Suppressor macrophage treated with lipopolysaccharide for 1 hour (primary cell): ENCODE data around the gene PLXNA3.

Source experiments
- DNase-seq, 3 donors: peaks; one replicate each; pipeline ENCODE4 v3.0.0-alpha.2; 2020 to 2022

PLXNA3 gene

DNA sequence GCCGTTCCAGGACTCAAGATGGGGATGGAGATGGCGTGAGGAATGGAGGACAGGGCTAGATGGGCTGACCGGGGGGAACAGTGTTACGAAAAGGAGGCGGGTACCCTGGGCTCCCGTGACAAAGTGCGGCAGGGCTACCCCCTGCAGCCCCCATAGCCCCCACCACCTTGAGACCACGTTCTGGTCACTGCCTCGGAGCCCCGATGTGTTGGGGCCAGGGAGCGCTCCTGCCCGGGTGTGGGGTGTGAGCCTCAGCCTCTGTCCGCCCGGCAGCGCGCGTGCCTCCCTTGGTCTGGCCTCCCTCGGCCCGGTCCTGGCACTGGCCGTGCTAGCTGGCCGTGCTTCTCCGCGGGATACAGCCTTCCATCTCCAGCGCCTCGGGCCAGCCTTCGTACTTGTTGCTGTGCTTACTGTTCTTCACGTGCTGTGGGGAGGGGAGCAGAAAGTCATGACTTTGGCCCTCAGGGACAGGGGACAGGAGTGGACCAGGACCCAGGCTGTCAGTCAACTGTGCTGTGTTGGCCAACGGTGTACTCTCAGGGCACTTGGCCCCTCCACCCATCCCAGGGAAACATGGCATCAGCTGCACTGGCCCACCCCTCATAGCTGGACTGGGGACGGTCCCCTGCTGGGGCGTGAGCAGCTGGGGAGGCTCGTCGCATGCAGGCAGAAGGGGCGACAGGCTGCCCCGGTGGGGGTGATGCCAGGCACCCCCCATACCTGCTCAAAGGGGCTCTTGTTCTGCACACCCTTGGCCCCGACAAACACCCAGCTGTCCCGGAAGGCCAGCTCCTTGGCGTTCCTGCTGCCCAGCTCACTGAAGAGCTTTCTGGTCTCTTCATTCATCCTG, 48.6 kb downstream of the PLXNA3 start:
- DNase-seq, result no peak

DNA sequence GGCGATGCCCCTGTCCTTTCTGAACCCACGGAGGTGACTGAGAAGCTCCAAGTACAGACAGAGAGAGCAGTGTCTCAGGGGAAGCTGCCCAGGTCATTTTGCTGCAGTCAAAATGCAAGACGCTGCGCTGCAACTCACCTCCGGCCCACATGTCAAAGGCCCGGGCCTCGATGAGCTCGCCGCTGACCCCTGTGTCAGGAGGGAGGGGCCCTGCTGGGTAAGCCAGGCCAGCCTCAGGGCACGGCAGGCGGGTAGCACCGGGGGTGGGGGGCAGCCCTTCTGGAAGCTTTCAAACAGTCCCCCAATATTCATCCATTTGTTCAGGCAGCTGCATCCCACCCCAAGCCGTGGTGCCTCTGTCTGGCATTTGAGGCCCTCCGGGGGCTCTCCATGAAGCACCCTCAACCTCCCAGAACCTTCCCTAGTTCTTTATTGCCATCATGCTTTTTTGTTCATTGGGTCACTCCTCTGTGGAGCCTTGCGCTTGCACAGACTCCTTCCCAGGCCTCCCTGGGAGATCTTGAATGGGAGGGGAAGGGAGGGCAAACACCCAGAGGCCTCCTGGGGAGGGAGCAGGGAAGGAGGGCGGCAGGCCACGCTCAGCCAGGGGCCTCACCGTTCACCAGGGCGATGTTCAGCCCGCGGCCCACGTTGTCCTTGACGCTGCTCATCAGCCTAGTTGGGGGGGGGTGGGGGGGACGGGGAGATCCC, 49.7 kb downstream of the PLXNA3 start:
- DNase-seq, result no peak

DNA sequence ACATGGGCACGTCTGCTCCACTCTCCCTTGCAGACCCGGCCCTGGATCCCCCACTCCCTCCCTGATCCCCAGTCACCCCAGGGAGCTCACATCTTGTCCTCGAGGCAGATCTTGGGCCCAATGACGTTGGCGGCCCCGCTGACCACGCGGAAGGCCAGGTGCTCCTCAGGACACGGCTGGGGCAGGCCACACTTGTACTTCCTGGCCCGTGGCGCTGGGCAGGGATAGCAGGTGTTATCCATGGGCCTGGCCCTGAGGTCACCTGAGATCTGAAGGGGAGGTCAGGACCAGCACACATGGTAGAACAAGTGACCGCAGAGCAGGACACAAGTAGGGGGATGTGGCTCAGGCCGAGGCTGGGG, 50.3 kb downstream of the PLXNA3 start:
- no peak for DNase-seq

DNA sequence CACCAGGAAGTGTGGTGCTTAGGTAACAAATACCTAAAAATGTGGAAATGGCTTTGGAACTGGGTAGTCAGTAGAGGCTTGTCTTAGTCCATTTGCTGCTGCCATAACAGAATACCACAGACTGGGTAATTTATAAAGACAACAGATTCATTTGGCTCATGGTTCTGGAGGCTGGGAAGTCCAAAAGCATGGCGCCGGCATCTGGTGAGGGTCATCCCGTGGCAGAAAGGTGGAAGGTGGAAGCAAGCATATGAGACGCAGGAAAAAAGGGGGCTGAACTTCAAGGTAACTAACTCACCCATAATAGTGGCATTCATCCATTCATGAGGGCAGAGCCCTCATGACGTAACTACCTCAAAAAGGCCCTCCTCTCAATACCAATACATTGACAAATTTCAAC, 51.4 kb downstream of the PLXNA3 start:
- DNase-seq, result no peak

DNA sequence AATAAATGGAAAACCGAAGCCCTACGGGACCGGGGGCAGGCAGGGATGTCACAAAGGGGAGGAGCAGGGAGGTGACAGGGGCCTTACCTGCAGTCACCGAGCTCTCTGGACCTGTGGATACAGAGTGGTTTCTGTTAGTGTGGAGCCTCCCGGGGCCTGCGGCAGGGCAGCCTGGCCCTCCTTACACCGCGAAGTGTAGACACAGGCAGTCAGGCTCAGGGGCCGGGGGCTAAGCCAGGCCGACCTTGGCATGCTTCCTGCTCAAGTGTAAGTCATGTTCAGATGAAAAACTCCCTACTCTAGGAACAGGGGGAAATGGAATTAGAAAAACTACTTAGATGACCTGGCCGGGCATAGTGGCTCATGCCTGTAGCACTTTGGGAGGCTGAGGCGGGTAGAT, 53.7 kb downstream of the PLXNA3 start:
- no peak for DNase-seq

DNA sequence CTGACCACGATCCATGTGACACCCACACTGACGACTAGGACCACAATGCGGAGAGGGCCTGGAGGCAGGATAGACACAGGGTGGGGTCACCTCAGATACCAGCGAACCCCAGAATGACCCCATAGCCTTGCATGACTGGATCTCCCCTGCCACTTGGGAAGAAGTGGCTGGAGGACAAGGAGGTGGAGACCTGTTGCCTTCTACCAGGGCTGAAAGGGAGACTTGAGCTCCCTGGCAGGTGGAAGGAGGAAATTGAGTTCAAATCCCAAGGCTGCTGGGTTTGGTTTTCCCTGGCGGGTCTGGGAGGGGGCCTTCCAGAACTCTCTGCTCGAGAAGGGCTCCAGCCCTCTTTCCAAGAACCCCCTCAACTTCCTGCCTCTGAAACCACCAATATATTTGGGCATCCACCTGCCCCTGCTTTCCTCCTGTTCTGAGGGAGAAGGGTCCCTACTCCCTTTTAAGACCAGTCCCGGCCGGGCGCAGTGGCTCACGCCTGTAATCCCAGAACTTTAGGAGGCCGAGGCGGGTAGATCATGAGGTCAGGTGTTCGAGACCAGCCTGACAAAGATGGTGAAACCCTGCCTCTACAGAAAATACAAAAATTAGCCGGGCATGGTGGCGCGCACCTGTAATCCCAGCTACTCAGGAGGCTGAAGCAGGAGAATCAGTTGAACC, 54.9 kb downstream of the PLXNA3 start:
- DNase-seq, result no peak

DNA sequence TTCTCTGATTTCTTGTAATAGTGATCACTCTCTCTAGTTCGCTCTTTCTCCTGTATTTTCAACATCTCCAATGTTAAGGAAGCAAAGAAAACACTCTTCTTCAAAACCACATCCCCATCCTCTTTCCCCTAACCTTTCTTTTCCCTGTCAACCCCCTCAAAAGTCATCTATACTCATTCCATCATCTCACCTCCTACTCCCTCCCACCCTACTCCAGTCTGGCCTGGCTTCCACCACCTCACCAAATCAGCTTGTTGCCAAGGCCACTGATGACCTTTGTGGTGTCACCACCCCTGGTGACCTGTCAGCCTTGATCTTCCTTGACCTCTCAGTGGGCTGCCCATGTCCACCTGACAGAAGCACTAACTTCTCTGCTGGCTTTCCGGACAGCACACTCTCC, 55.6 kb downstream of the PLXNA3 start:
- DNase-seq, result peak in 1 of 3 donors; percentile 26

DNA sequence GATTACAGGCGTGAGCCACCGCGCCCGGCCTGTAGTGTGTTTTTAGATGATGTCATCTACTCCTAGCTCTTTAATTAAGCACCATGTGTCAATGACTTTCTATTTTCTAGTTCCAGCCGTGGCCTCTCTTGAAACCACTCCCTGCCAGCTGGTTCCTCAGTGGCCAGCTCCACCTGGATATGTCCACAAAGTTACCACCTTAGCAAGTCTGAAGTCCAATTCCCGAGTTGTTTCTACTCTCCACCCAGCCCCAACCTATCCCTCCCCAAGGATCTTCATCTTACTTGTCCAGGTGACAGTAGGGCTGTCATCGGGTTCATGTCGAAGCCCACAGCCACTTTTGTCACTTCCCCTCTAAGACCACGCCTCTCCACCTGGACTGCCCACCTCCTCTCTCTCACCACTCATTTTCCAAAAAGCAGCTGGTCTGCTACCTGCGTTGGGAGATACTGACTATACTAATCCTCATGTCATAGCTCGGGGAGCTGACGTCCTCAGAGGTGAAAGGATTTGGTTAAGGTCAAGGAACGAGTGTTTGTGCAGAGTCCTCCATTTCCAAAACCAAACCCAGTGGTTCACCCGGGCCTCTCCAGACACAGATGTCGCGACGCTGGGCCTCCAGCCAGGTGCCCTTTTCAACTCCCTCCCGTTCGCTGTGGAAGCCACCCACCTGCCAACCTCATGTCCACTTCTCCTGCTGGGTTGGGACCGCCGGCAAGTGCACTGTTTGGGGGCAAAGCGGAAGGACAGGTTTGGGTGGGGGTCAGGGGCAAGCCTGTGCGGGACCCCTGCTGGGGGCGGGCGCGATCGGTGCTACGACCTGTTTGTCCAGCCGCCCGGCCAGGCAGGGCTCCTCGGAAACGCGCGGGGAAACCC, 57.2 kb downstream of the PLXNA3 start:
- no peak for DNase-seq

DNA sequence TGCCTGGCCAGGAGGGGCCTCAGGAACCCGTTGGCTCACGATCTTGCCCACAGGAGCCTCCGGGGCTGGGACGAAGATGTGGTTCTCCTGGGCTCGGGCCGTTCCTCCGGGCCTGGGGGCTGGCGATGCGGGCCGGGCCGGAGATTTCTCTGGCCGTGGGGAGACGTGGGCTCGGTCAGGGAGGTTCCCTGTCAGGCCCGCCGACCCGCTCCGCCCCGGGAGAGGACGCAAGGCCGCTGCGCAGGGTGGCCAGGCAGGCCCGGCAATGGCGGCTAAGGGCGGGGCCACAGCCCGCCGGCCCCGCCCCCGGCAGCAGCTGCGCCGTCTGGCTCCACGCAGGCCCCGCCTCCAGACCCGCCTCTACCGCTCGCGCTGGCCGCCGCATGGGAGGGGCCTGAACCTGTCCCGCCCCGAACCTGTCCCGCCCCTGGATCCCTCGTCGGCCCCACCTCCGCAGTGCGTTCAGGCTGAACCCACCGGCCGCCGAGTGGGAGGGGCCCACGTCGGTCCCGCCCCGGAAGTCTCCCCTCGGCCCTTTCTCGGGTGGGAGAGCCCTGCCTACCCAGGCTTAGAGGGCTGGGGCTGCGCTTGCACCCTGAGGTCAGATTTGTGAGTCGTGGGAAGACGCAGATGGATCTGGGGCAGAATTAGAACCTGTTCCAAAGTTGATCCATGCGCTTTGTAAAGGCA, 58.0 kb downstream of the PLXNA3 start, which contains the start of gene FAM3A:
Gene FAM3A (minus strand): TSS at position 267 of the 690 bp plus-strand sequence. CDS start 460 bp downstream, outside the sequence.
- peak; percentile 87 to 94 (median 90) for DNase-seq

DNA sequence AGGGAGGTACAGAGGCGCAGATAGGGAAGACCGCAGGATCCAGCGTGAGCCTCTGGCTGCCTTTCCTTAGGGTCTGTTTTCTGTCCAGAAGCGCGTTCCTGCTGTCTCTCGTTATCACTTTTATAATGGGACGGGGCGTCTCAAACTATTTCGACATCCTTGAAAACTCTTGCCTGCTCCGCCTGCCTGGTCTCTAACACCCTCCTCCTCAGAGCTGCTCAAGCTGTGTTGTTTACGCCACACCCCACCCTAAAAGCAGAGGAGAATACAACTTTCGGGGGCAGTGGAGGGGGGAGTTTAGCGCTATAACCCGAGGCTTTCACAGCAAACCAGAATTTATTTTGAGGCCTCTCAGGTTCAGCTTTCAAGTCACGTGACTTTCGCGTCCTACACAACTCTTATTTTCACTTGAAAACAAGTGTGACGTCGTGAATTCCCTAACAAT, 58.6 kb downstream of the PLXNA3 start:
- peak in 1 of 3 donors; percentile 17 for DNase-seq

DNA sequence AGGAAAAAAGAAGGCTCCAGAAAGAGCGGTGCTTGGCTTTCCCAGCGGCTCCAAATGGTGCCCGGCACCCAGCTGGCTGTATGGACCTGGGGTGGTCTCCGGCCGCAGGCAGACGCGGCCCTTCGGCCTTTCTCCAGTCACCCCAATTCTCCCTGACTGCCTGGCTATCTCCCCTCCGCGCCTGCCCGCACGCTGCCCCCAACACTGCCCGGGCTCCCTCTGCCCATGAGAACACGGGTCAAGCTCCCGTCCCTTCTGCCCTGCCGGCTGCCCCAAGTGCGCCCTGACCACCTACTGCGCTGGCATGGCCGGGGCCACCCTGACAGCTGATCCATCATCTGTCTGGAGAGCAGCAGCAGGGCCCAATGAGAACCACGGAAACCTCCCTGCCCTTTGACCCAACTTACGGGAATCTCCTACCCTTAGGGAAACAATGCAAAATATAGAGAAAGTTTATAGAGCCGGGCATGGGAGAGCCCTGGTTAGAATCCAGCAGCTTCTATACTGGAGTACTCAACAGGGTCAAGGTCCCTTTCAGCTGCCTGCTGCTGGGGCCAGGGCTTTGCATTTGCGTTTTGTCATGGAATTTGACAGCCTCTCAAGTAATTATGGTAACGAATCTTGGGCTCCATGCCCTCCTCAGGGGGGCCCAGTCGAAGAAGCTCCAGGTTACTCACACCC, 59.2 kb downstream of the PLXNA3 start:
- DNase-seq, result no peak

DNA sequence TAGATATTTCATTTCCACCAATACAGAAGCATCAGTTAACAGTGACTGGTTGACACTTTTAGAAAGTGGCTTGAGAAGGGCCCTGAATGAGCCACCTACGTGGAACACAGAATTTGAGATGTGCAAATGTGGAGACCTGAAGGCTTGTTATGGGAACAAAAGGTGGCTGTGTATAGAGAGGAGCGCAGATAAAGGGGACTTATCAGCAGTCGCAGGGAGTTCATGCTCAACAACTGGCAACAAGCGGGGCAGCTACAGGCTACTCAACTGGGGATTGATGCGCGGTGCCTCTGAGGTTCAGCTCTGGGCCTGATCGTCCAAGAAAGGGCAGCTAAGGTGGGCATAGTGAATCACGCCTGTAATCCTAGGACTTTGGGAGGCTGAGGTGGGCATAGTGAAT, 61.3 kb downstream of the PLXNA3 start:
- no peak for DNase-seq

DNA sequence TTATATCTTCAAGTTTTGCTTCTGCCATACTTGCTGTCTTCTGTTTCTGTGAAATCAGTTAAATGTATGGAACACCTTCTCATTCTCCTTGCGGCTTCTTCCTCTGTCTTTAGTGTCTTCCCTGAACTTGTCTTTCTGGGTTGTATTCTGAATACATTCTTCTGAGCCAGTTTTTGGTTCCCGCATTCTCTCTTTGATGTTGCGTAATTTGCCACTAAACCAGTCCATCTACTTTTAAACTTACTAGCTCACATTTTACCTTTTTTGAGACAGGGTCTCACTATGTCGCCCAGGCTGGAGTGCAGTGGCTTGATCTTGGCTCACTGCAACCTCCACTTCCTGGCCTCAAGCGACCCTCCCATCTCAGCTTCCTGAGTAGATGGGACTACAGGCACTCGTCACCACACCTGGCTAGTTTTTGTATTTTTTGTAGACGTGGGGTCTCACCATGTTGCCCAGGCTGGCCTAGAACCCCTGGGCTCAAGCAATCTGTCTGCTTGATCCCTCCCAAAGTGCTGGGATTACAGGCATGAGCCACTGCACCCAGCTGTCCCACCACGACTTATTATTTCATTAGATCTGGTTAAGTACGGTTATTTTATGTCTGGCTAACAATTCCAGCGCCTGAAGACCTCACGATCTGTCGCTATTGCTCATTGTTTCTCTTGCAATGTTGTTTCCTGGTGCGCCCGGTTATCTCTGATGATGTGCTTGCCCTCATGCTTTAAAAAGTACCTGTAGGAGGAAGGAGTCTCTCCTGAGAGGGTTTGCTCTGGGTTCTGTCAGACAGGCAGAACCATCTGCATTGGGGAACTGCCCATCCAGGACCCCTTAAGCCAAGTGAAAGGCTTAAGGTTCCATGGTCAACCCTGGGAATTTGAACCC, 67.8 kb downstream of the PLXNA3 start:
- no peak for DNase-seq

DNA sequence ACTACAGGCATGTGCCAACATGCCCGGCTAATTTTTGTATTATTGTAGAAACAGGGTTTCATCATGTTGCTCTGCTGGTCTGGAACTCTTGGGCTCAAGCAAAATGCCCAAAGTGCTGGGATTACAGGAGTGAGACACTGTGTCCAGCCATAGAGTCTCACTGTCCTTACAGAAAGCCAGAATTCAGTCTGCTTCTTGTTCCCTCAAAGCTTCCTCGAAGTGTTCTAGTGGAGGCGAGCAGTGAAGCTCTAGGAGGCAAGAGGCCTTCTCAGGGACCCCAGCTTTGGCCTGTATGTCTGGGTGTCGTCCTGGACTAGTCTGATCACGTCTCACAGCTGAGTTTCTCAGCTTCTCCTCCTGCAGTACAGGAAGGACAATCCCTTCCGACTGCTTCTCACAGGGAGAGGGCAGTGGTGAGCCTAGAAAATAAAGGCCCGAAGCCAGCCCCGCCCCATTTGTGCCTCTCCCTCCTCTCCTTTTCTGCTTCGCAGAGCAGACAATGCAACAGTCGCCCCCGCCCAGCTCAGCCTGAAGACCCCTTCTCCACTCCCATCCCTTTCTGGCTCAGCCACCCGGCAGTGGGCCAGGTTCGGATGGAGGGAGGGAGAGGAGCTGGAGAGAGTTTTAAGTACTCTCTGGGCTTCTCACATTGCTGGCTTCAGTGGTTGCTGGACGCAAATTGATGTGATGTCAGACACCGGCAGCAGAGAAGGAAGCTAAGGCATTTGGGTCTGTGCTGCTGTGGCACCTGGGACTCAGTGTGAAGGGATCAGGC, 69.0 kb downstream of the PLXNA3 start:
- peak; percentile 69 to 71 (median 70) for DNase-seq
